NCI-H187 (cell line): ENCODE measurements around the gene SHPK.

Experiments used
- DNase-seq, 2 experiments: peaks; one replicate each; lab custom pipeline; 2025; lab: John Stamatoyannopoulos, UW

The SHPK gene

GRCh38 chr17:3659541-3660111 lies 23.6 kb upstream of the SHPK start:
- no peak for DNase-seq

DNA sequence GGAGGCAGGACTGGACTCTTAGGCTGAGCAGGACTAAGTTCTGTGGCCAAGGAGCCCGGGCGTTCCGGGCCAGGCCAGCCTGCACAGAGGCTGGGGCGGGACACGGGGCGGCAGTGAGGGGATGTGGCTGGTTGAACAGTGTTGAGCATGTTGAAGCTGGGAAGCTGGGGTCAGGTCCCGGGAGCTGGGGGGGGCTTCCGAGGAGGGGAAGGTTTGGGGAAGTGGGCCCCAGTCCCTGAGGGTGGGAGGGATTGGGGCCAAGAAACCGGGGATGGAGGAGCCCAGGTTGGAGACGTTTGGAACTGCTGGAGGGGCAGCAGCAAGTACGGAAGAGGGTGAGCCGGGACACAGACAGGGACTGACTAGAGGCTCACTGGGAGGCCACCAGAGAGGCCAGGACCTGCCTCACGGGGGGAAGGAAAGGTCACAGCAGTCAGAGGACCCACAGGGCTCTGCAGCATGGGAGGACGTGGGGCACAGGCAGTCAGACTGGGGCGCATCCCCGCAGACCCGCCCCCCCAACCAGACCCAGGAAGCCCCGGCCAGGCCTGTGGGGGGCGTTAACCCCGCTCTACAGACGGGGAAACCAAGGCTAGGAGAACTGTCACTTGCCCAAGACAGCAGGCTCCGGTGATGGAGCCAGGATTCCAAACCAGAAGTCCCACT lies 22.9 kb upstream of the SHPK start:
- no peak for DNase-seq

DNA sequence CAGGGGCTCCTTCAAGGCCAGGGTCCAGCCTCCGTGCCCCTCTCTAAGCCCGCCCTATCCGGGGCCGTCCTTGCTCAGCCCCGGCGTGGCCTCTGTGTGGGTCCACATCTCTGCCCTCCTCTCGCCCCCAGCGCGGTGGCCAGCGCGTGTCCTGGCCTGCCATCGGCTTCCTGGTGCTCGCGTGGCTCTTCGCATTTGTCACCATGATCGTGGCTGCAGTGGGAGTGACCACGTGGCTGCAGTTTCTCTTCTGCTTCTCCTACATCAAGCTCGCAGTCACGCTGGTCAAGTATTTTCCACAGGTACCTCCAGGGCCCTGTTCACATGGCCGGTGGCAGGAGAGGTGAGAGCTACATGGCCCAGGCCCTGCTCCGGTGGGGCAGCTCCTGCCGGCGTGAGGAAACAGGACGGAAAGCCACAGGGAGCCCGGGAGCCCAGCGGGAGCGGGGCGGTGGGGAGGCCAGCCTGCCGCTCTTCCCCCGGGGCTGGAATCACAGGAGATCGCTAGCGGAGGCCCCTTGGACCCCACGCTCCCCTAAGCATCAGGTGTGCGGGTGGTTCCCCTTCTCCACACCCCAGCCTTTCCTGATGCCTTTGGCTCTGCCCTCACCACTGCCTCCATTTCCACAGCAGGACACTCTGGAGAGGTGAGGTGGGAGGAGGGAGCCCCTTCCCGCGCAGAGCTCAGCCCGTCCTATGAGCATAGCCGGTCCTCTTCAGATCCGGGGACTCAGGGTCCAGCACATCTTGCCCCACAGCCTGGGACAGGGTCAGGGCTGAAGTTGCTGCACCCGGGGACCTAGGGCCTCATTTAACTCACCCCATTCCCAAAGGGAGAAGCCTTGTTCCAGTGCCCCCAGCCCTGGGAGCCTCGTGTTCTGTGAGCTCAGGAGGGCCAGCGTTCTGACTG lies 22.1 kb upstream of the SHPK start:
- no peak for DNase-seq

GRCh38 chr17:3657588-3657869 lies 21.5 kb upstream of the SHPK start:
- no peak for DNase-seq

DNA sequence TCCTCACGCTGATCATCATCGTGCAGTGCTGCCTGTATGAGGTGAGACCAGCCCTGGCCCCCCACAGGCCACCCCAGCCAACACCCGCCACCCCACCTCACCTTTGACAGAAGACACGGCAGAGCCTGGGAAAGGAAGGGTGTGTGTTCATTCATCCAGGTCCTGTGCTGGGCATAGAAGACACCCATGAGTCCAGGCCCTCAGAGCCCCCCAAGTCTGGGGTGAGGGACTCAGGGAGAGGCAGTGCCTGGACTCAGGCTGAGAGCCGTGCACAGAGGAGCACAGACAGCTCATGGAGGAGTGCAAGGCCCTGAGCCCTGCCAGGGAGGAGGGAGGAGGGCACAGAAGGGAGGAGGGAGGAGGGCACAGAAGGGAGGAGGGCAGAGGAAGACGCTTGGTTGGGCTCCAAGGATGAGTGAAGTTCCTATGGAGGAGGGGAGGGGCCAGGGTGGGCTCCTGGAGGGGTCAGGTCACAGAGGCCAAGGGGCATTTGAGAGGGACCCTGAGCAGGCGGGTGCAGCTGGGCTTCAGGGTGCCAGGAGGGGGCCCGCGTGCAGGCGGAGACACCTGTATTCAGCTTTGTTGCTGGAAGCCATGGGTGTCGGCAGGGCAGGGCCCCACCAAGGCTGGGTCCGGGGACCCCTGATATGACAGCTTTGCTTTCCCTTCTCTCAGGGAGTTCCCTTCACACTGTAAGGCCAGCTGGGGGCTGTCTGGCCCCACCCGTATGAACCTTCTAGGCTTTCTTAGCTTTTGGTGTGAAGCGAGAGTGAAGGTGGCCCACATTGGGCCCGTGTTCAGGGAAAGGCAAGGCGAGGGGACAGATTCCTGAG lies 20.9 kb upstream of the SHPK start:
- no peak for DNase-seq

- no peak for DNase-seq
These were observed 20.3 kb upstream of the SHPK start for GRCh38 chr17:3656353-3656752.

- no peak for DNase-seq
These were observed 19.7 kb upstream of the SHPK start for GRCh38 chr17:3655766-3656165.

- DNase-seq = no peak
These were observed 11.9 kb upstream of the SHPK start for GRCh38 chr17:3647769-3648555.

GRCh38 chr17:3647251-3647650 lies 11.2 kb upstream of the SHPK start:
- DNase-seq = no peak

DNA sequence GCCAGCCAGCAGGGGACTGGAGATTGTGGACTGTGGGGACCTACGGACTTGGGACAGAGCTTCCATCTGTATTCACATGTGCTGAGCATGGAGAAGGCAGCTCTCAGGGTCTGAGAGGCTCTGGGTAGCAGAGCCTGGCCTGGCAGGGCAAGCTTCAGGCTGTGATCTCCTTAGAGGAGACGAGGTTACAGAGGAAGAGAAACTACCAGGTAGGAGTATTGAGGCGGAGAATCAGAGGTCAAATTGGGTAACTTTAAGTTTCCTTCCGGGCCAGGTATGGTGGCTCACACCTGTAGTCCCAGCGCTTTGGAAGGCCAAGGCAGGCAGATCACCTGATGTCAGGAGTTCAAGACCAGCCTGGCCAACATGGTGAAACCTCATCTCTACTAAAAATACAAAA lies 9.3 kb upstream of the SHPK start:
- DNase-seq = no peak

- DNase-seq = no peak
These were observed 7.9 kb upstream of the SHPK start for GRCh38 chr17:3643889-3644349.

GRCh38 chr17:3641717-3642486 lies 5.9 kb upstream of the SHPK start:
- DNase-seq = no peak

- DNase-seq = no peak
These were observed 5.0 kb upstream of the SHPK start for GRCh38 chr17:3641014-3641413.

- DNase-seq = no peak
These were observed 4.0 kb upstream of the SHPK start for GRCh38 chr17:3639981-3640596.

DNA sequence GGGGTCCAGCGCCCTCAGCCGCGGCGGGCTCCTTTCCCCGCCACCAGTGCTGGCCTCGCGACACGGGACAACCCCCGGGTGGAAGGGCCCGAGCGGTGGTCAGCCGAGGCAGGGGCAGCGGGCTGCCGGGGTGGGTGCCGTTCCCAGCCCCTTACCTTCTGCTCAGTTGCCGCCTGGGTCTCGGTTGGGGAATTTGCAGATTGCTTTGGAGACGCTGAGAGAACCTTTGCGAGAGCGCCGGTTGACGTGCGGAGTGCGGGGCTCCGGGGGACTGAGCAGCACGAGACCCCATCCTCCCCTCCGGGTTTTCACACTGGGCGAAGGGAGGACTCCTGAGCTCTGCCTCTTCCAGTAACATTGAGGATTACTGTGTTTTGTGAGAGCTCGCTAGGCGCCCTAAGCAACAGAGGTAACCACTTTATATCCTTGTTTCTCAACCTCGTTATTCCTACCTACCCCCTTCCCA lies 891 bp upstream of the SHPK start:
- DNase-seq = no peak

DNA sequence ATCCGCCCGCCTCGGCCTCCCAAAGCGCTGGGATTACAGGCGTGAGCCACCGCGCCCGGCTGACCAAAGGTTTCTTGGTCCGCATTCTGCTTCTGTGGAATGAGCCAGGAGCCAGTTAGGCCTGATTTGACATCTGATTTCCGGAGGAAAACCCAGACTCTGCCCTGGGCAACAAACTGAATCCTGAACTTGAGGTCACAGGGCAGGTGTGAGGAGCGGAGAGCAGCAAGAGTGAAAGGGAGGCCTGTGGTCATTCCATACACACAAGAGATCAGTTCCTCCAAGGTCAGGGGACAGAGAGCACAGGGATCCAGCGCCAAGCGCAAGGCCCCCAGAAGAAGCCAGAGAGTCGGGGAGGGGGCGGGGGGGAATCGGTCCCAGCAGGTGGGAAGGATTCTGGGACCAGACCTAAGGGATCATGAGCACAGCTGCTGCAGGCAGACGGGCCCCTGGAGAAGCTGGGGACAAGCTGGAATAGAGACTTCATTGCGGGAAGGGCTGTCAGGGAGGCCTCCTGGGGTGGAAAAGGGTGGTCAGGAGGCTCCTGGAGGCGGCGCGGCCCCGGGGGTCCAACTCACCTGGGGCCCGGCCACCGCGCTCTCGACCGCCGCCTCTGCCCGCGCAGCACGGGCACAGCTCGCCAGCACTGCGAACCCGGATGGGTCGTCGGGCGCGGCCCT lies 436 bp downstream of the SHPK start:
- DNase-seq = no peak

DNA sequence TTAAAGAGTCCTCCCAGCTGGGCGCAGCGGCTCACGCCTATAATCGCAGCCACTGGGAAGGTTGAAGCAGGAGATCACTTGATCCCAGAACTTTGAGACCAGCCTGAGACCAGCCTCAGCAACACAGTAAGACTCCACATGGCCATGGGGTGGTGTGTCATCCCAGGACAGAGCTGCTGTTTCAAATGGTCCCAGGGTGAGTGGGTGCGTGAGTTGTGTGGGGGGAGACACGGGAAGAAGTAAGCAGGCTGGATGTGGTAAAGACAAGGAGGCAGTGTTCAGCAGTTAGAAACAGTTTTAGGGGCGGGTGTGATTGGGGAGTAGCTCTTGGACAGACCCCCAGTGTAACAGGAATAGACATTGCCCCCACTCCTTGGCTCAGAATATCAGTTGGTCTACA lies 3.8 kb downstream of the SHPK start:
- no peak for DNase-seq

DNA sequence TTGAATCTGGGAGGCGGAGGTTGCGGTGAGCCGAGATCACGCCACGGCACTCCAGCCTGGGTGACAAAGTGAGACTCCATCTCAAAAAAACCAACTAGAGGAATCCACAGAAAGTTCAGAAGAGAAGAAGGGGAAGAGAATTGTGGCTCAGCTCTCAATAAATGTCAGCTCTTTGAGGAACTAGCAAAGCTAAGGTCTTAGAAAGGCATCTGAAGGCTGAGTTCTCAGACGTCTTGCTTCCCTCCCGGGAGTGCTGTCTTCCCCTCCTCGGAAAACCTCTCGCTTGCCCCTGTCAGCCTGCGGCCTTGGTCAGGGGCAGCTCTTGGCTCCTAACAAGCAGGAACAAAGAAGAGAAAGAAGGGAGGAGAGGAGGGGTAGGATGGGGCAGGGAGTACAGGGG lies 5.3 kb downstream of the SHPK start:
- DNase-seq = no peak

- DNase-seq = no peak
These were observed 8.3 kb downstream of the SHPK start for GRCh38 chr17:3627769-3628167.
